Activated CD4-positive, alpha-beta memory T cell treated with anti-CD3 and anti-CD28 coated beads for 36 hours (primary cell): ENCODE results near the gene RAB3IL1. TPM values are rescaled to one million over a fixed set of nuclear protein-coding genes. Genes with fewer than 3 reads are reported as not detected.
"Not testable (repeated sequence)": the region's sequence is repeated elsewhere in the genome, so short reads cannot be mapped to it uniquely, and the experiment has no call there.

Experiments used
- CTCF ChIA-PET: fragments of 350-600 bp; sonication (Branson Sonifier 250); formaldehyde crosslinking; loops from one replicate; lab custom pipeline; 2021; ENCODE audit warnings: antibody characterized with exemption, inconsistent platforms; lab: Charles Lee
- POLR2A ChIA-PET: fragments of 350-600 bp; sonication (Branson Sonifier 250); formaldehyde crosslinking; loops from one replicate; lab custom pipeline; 2021; ENCODE audit warnings: antibody characterized with exemption; lab: Charles Lee
- DNase-seq: peaks from one replicate; pipeline ENCODE4 v3.0.0-alpha.2; 2020
- H3K27ac Mint-ChIP-seq: one replicate; pipeline ENCODE4 v1.8.0; 2021; ENCODE audit warnings: mixed read lengths
- H3K27me3 Mint-ChIP-seq: one replicate; pipeline ENCODE4 v1.8.0; 2021; ENCODE audit warnings: mixed read lengths
- H3K36me3 Mint-ChIP-seq: one replicate; pipeline ENCODE4 v1.8.0; 2021; ENCODE audit warnings: mixed read lengths
- H3K4me1 Mint-ChIP-seq: one replicate; pipeline ENCODE4 v1.8.0; 2021; ENCODE audit warnings: low read depth, mixed read lengths
- H3K4me3 Mint-ChIP-seq: one replicate; pipeline ENCODE4 v1.8.0; 2021; ENCODE audit warnings: mild to moderate bottlenecking, mixed read lengths
- H3K9me3 Mint-ChIP-seq: one replicate; pipeline ENCODE4 v1.8.0; 2021; ENCODE audit warnings: mixed read lengths
- intact Hi-C: fragments of 100-400 bp; cut with micrococcal nuclease; formaldehyde crosslinking; loops from one replicate; pipeline ENCODE4 v1.15.1; 2023
- total RNA-seq, 2 experiments: library from RNA; stranded (reverse); gene quantifications; one replicate each; pipeline ENCODE4 v1.2.3, GENCODE V29; 2021

RAB3IL1 gene, protein sequence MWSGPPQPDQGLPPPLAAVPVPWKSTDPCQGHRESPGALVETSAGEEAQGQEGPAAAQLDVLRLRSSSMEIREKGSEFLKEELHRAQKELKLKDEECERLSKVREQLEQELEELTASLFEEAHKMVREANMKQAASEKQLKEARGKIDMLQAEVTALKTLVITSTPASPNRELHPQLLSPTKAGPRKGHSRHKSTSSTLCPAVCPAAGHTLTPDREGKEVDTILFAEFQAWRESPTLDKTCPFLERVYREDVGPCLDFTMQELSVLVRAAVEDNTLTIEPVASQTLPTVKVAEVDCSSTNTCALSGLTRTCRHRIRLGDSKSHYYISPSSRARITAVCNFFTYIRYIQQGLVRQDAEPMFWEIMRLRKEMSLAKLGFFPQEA
- total RNA-seq = under 1 TPM; 0.10 to 0.21 TPM

DNA sequence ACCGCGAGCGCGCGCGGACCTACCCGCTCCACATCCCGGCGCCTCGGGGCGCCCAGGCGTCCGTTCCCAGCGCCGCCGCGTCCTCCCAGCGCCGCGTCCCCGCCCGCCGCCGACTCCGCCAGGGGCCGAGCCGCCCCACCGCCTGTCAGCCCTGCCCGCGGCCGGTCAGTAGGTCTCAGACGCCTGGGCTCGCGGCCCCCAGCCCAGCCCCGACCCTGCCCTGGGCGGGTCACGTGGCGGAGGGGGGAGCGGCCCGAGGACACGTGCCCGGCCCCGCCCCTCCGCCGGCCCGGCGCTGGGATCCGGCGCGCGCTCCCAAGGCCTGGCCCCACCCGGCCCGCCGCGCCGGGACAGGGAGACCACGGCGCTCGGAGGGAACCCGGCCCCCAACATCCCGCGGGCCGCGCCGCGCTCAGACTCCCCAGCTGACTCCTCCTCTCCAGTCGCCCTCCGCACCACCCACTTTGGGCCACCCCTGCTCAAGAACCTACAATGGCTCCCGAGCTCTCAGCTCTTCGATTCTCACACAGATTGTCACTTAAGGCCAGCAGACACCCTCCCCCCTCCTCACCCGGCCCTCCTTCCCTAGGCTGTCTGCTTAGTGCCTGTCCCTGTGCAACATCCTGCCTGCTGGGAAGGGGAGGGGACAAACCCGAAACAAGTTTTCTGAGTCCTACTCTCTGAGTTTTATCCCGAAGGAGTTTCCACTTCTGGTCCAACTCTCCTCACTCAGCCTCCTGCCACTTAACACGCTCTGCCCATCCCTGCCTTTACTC, at the start of gene RAB3IL1:
TSS of gene RAB3IL1 (minus strand) at position 233 of the 776 bp plus-strand sequence. CDS start at position 34, 199 bp downstream.
- ChIA-PET CTCF (interaction anchor here (3.9 kb wide), 1 partner anchor 18 kb away, joined by 23 read pairs; no protein-coding TSS in a partner anchor), POLR2A (no interaction called here)
- H3K4me1 Mint-ChIP-seq = peaks cover 9% of the 10 kb centered on the region
- H3K36me3 Mint-ChIP-seq = no peaks in the 10 kb centered on the region
- H3K27me3 Mint-ChIP-seq = peaks cover 48% of the 10 kb centered on the region
- H3K4me3 Mint-ChIP-seq = peak within 1 kb of the TSS; percentile 67
- intact Hi-C loops = no loop called here
- H3K27ac Mint-ChIP-seq = no peak within 1 kb of the TSS
- DNase-seq = no peak
- H3K9me3 Mint-ChIP-seq = no peaks in the 10 kb centered on the region

DNA sequence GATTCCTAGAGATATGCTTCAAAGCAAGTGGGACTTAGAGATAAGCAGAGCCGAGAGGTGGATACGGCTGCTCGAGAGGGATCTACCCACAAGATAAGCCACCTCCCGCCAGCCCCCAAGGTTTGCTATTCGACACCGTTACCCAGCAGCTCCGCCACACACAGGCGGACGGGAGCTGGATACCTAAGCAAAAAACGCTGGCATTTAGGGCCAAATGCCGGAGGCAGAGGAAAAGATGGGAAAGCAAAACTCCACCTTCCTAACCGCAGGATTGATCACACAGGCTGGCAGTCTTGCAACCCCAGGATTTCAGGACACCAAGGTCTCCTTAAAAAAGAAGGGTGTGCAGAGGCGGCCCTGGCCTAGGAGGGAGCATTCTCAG, 49.4 kb upstream of the RAB3IL1 start:
- Mint-ChIP-seq H3K4me1 (peaks cover 62% of the 10 kb centered on the region), H3K4me3 (peak overlapping the region; percentile 84), H3K27me3 (no peaks in the 10 kb centered on the region), H3K9me3 (no peaks in the 10 kb centered on the region), H3K36me3 (peaks cover 45% of the 10 kb centered on the region), H3K27ac (peak overlapping the region; percentile 81)
- intact Hi-C loops = loop anchor here (1.0 to 5.0 kb wide), 4 partner anchors 59 to 586 kb away; partner anchors contain the start of gene FADS1
- ChIA-PET POLR2A (interaction anchor here (0.5 to 2.8 kb wide), 5 partner anchors 17 to 115 kb away, joined by 3 to 12 read pairs (median 4); partner anchors contain the start of gene BEST1), CTCF (interaction anchor here (1.4 to 2.5 kb wide), 3 partner anchors 19 to 142 kb away, joined by 4 to 10 read pairs (median 6); no protein-coding TSS in a partner anchor)
- peak; percentile 44 for DNase-seq

DNA sequence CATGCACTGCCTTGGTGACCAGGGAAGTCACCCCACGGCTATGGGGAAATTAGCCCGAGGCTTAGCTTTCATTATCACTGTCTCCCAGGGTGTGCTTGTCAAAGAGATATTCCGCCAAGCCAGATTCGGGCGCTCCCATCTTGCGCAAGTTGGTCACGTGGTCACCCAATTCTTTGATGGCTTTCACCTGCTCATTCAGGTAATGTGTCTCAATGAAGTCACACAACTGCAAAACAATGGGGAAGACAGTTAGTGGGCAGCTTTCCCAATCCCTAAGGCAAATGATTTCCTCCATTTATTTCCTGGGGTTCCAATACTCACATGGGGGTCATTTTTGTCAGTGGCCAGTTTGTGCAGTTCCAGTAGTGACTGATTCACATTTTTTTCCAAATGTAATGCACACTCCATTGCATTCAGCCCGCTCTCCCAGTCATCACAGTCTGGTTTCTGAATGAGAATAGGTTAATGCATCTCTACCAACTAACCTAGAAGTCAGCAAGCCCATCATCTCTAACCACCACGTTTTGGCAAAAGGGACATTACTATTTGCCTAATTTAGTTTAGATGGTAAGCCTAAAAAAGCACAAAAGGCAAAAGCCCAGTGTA, 47.4 kb upstream of the RAB3IL1 start:
- CTCF ChIA-PET = interaction anchor here (0.7 to 2.4 kb wide), 3 partner anchors 17 to 143 kb away, joined by 3 to 9 read pairs (median 3); no protein-coding TSS in a partner anchor
- POLR2A ChIA-PET = interaction anchor here (1.3 kb wide), 2 partner anchors 9 to 117 kb away, joined by 3 read pairs; no protein-coding TSS in a partner anchor
- H3K4me1 Mint-ChIP-seq = peaks cover 49% of the 10 kb centered on the region
- peak; percentile 8 for DNase-seq
- peaks cover 45% of the 10 kb centered on the region for H3K36me3 Mint-ChIP-seq
- peak overlapping the region; percentile 50 for H3K27ac Mint-ChIP-seq
- not testable (repeated sequence) for H3K27me3 Mint-ChIP-seq, H3K9me3 Mint-ChIP-seq
- peak overlapping the region; percentile 84 for H3K4me3 Mint-ChIP-seq
- intact Hi-C loops = loop anchor here (1.0 to 5.0 kb wide), 4 partner anchors 67 to 588 kb away; partner anchors contain the start of gene FADS1

DNA sequence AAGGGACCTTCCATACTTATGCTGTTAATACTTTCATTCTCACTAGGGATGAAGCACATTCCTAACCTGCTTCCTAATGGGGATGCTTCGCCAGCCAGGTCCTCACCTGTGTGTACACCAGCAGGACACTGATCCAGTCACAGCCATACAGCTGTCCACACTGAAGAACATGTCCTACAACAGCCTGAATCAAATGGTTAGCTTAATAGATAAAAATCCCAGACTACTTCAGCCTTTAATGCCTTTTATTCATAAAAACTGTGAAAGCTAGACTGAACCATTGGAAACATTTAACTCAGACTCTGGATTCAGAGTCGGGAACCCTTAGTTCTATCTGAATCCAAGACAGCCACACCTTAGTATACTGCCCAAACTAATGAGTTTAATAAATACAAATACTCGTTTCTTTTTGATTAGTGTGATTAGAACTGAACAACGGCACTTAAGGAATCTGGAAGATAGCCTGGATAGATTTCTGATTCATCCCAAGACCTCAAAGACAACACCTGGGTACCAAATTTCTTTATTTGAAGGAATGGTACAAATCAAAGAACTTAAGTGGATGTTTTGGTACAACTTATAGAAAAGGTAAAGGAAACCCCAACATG, 46.8 kb upstream of the RAB3IL1 start:
- H3K9me3 Mint-ChIP-seq = no peaks in the 10 kb centered on the region
- intact Hi-C loops = no loop called here
- peak overlapping the region; percentile 24 for H3K27ac Mint-ChIP-seq
- DNase-seq = no peak
- peak overlapping the region; percentile 29 for H3K4me3 Mint-ChIP-seq
- peaks cover 44% of the 10 kb centered on the region for H3K4me1 Mint-ChIP-seq
- H3K36me3 Mint-ChIP-seq = peaks cover 45% of the 10 kb centered on the region
- POLR2A ChIA-PET = interaction anchor here (1.3 kb wide), 1 partner anchor 9 kb away, joined by 3 read pairs; no protein-coding TSS in a partner anchor
- CTCF ChIA-PET = interaction anchor here (0.7 to 2.4 kb wide), 4 partner anchors 16 to 144 kb away, joined by 3 to 9 read pairs (median 5); no protein-coding TSS in a partner anchor
- no peaks in the 10 kb centered on the region for H3K27me3 Mint-ChIP-seq

DNA sequence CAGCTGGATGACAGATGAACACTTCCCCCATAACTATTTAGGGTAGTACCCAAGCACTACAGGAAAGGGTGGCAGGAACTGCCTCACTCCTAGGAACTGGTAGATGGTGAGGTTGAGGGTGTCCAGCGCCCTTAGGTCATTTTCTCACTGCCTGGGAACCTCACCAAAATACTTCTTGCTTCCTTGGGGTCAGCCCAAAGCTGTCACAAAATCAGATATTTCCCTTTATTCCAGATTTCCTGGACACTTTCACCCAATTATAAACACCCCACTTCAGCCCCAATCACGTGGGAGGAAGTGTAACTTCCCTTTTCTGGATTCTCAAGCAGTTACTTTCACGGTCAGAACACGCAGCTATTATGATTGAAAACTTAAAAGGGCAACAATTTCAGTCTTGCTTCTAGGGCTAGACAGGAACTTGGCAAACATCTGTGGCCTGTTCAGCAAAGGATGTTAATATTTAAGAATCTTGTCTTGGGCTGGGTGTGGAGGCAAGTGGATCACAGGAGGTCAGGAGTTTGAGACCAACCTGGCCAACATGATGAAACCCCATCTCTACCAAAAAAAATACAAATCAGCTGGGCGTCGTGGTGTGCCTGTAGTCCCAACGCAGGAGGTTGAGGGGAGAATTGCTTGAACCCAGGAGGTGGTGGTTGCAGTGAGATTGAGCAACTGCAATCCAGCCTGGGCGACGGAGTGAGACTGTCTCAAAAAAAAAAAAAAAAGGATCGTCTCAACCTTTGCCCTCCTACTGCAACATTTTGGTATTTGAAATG, 46.1 kb upstream of the RAB3IL1 start:
- Mint-ChIP-seq H3K9me3 (no peaks in the 10 kb centered on the region), H3K4me3 (peak overlapping the region; percentile 23), H3K36me3 (peaks cover 45% of the 10 kb centered on the region), H3K27me3 (no peaks in the 10 kb centered on the region), H3K4me1 (peaks cover 42% of the 10 kb centered on the region), H3K27ac (peak overlapping the region; percentile 58)
- ChIA-PET CTCF (interaction anchor here (1.1 to 2.4 kb wide), 4 partner anchors 9 to 145 kb away, joined by 3 to 9 read pairs (median 5); no protein-coding TSS in a partner anchor), POLR2A (interaction anchor here (0.6 to 1.3 kb wide), 2 partner anchors 10 to 14 kb away, joined by 3 read pairs; no protein-coding TSS in a partner anchor)
- no peak for DNase-seq
- intact Hi-C loops = no loop called here

DNA sequence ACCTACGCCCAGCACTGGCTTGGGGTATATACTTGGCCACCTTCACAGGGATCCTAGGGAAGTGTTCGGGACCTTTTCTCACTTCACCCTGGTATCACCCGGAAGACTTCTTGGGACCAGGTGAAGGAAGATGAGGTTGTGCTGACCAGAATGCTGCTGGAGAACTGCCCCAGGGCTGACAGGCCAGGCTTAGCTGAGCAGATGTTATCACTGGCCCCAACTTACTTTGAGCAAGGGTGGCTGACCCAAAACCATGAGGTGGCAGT, 45.6 kb upstream of the RAB3IL1 start:
- H3K36me3 Mint-ChIP-seq = peaks cover 43% of the 10 kb centered on the region
- no peaks in the 10 kb centered on the region for H3K27me3 Mint-ChIP-seq
- intact Hi-C loops = no loop called here
- peak; percentile 13 for DNase-seq
- peaks cover 39% of the 10 kb centered on the region for H3K4me1 Mint-ChIP-seq
- ChIA-PET CTCF (interaction anchor here (1.2 to 2.4 kb wide), 3 partner anchors 9 to 119 kb away, joined by 3 to 9 read pairs (median 7); no protein-coding TSS in a partner anchor), POLR2A (interaction anchor here (0.6 kb wide), 1 partner anchor 14 kb away, joined by 3 read pairs; no protein-coding TSS in a partner anchor)
- H3K4me3 Mint-ChIP-seq = no peak overlapping the region
- H3K27ac Mint-ChIP-seq = peak overlapping the region; percentile 58
- no peaks in the 10 kb centered on the region for H3K9me3 Mint-ChIP-seq

DNA sequence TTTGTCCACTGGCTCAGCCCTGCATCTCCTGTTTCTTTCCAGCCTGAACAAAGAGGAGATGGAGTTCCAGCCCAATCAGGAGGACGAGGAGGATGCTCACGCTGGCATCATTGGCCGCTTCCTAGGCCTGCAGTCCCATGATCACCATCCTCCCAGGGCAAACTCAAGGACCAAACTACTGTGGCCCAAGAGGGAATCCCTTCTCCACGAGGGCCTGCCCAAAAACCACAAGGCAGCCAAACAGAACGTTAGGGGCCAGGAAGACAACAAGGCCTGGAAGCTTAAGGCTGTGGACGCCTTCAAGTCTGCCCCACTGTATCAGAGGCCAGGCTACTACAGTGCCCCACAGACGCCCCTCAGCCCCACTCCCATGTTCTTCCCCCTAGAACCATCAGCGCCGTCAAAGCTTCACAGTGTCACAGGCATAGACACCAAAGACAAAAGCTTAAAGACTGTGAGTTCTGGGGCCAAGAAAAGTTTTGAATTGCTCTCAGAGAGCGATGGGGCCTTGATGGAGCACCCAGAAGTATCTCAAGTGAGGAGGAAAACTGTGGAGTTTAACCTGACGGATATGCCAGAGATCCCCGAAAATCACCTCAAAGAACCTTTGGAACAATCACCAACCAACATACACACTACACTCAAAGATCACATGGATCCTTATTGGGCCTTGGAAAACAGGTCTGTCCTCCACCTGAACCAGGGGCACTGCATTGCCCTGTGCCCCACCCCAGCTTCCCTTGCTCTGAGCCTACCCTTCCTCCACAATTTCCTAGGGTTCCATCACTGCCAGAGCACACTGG, 45.0 kb upstream of the RAB3IL1 start:
- Mint-ChIP-seq H3K27me3 (no peaks in the 10 kb centered on the region), H3K27ac (peak overlapping the region; percentile 58), H3K36me3 (peaks cover 43% of the 10 kb centered on the region), H3K4me3 (no peak overlapping the region), H3K4me1 (peaks cover 39% of the 10 kb centered on the region), H3K9me3 (no peaks in the 10 kb centered on the region)
- CTCF ChIA-PET = interaction anchor here (0.6 to 2.4 kb wide), 3 partner anchors 10 to 120 kb away, joined by 3 to 9 read pairs (median 3); no protein-coding TSS in a partner anchor
- POLR2A ChIA-PET = no interaction called here
- intact Hi-C loops = no loop called here
- peak; percentile 8 for DNase-seq

DNA sequence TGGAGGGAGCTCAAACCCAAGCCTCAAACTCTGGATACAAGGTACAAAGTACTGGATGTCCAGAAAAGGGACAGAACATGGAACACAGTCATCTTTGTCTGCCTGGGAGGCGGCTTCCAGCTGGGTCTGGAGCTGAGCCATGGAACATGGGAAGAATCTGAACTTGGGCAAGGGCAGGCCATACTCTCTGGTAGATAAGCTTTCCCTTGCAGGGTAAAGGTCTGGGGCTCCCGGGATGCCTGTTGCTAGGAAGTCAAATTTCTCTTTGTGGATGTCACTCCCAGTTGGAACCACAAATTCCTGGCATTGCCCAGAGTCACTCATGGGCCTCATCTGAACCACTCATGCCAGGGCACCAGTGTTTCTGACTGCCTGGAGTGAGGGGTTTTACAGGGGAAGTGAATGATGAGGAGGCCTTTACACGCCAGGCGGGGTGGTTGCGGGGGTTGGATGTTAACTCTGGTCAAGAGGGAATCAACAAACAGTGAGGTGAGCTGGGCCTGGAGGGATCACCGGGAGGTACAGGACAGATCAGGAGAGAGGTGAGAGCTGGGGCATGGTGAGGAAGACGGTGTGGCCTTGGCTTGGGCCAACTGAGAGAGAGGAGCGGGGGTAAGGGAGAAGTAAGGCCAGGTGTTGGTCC, 44.3 kb upstream of the RAB3IL1 start:
- POLR2A ChIA-PET = no interaction called here
- peak; percentile 8 for DNase-seq
- H3K4me1 Mint-ChIP-seq = peaks cover 39% of the 10 kb centered on the region
- CTCF ChIA-PET = interaction anchor here (0.6 to 3.1 kb wide), 3 partner anchors 14 to 63 kb away, joined by 3 to 11 read pairs (median 4); no protein-coding TSS in a partner anchor
- peaks cover 41% of the 10 kb centered on the region for H3K36me3 Mint-ChIP-seq
- no peaks in the 10 kb centered on the region for H3K9me3 Mint-ChIP-seq
- H3K4me3 Mint-ChIP-seq = no peak overlapping the region
- no peaks in the 10 kb centered on the region for H3K27me3 Mint-ChIP-seq
- intact Hi-C loops = no loop called here
- no peak overlapping the region for H3K27ac Mint-ChIP-seq

DNA sequence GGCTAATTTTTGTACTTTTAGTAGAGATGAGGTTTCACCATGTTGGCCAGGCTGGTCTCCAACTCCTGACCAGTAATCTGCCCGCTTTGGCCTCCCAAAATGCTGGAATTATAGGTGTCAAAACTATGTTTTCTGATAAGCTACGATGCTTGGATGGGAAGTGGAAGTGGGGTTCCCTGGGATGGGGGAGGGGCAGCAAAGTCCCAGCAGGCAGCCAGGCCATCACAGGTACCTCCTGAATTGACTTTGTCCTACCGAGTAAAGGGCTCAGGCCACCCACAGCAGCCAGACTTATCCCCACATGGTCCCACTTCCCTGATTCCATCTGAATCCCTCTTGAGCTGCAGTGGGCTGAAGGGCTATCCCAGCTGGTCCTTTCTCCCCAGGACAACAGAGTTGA, 43.2 kb upstream of the RAB3IL1 start:
- peaks cover 30% of the 10 kb centered on the region for H3K36me3 Mint-ChIP-seq
- no peaks in the 10 kb centered on the region for H3K9me3 Mint-ChIP-seq
- peak; percentile 4 for DNase-seq
- H3K27me3 Mint-ChIP-seq = peaks cover 6% of the 10 kb centered on the region
- peaks cover 42% of the 10 kb centered on the region for H3K4me1 Mint-ChIP-seq
- POLR2A ChIA-PET = no interaction called here
- CTCF ChIA-PET = interaction anchor here (0.8 to 3.1 kb wide), 4 partner anchors 13 to 147 kb away, joined by 3 to 11 read pairs (median 6); no protein-coding TSS in a partner anchor
- H3K27ac Mint-ChIP-seq = no peak overlapping the region
- intact Hi-C loops = no loop called here
- H3K4me3 Mint-ChIP-seq = no peak overlapping the region
